Fibroblast of gingiva (primary cell): ENCODE data around the gene CDH26.

Experiments used
- DNase-seq: peaks from one replicate; pipeline ENCODE4 v3.0.0-alpha.2; 2011; ENCODE audit warnings: low read depth

The CDH26 gene

DNA sequence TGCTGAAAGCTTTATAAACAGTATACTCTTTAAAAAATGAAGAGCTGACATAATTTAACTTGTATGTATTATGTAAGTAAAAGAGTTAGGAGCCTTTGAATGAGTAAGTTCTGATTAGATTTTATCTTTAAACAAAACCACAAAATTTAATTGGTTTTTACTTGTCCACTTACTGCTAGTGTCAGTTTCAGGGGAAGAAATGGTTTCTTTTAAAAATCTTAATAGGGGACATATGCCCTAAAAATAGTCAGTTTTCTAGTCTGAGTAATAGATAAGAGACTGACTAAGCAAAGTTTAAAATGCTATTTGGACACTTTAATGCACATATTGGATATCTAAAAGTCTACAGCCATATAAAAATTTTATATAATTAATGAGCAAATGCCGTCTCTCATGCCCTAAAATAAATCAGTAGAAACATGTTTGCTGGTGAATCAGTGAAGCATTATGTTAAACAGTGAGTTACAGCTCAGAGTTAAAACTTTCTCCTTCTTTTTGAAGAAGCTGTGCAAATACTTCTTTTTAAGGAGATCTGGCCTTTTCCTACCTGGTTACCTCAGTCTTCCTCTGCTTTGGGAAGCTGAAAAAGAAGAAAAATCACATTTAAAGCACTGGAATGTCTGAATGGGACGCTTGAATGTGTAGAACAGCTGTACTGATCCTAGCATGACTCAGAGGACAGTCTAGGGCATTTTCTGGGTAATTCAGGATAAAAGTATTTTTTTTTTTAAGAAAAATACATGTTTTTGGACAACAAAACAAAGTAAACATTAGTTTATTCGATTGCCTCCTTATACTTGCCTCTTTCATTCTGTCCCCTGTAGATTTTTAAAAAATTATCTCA, 55.3 kb downstream of the CDH26 start:
- DNase-seq = no peak

DNA sequence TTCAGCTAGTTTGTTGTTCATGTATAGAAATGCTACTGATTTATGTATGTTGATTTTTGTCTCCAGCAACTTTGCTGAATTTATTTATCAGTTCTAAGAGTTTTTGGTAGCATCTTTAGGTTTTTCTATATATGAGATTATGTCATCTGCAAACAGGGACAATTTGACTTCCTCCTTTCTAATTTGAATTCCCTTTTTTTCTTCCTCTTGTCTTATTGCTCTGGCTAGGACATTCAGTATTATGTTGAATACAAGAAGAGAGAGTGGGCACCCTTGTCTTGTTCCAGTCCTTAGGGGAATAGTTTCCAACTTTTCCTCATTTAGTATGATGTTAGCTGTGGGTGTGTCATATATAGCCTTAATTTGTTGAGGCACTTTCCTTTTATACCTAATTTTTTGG, 58.2 kb downstream of the CDH26 start:
- no peak for DNase-seq

DNA sequence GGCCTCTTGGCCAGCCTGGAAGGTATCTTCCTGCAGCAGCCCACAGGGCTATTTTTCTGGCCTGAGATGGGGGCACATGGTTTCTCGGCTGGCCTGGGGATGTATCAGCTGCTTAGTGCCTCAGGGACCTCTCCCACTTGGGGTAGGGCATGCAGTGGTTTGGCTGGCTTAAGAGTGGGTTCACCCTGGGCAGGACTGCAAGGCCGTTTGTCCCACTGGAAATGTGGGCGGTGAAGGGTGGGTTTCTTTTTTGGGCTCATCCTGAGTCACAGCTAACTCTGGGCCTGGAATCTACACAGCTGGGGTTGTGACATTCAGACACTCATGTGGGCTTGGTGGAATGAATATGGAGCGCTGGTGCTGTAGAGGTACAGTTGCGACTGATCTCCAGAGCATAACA, 62.0 kb downstream of the CDH26 start:
- DNase-seq = no peak

DNA sequence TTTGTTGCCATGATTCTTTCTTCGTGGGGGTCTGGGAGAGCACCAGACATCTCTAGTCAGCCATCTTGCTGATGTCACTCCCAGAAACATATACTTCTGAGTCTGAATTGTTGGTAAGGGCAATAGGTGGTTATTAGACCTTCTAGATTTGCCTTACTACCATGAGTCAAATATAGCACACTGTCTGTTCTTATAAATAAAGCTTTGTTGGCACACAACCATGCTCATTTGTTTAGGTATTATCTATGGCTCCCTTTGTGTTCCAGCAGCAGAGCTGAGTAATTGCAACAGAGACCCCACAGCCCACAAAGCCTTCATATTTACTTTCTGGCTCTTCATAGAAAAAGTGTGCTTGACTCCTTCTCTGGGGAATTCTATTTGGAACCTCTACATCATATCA, 62.9 kb downstream of the CDH26 start:
- DNase-seq = no peak

DNA sequence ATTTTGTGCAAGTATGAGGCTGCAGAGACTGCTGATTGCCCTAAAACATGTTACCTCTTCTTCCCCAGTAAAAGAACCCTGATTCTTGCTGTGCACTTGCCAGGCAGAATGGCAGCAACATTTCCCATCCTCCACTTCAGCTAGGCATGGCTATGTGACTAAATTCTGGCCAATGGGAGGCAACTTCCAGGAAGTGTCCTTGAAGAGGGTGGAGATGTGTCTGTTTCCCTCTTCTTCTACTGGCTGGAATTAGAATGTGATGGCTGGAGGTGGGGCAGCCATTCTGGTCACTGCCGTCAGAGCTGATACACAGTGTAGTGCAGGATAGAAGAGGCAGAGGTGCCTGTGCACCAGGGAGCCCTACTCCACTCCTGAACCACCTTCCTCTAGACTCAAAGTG, 64.6 kb downstream of the CDH26 start:
- no peak for DNase-seq

DNA sequence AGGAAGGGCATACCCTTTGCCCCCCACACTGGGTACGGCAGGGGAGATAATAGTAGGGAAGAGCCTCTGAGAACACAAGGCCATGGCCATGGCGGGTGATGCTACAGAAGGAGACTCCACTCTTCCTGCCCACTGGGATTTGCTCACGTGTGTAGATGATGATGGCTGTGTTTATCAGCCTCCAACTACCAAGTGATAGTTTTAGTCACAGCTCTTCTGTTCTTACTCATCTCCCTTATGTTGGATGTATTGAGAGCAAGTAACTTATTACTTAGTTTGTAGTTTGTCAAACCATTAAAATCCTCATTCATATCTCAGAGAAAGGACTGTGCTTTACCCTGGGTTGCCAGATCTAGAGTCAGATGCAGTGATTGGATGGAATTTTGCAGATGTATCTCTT, 66.0 kb downstream of the CDH26 start:
- no peak for DNase-seq

DNA sequence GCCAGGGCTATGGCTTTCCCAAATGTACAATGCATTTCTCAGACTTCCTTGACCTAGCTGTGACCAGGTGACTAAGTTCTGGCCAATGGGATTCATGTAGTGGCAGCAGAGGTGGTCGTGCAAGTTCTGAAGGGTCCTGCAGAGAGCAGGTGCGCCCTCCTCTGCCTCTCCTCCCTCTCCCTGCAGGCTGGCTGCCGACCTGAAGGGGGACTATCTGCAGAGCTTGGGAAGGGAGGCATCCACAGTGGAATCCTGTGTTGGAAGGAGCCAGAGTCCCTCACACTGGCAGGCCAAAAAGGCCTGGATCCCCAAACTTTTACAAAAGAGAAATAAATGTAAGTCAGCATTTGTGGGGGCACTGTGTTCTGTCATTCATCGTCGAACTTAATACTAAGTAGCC, 66.6 kb downstream of the CDH26 start:
- DNase-seq = no peak

DNA sequence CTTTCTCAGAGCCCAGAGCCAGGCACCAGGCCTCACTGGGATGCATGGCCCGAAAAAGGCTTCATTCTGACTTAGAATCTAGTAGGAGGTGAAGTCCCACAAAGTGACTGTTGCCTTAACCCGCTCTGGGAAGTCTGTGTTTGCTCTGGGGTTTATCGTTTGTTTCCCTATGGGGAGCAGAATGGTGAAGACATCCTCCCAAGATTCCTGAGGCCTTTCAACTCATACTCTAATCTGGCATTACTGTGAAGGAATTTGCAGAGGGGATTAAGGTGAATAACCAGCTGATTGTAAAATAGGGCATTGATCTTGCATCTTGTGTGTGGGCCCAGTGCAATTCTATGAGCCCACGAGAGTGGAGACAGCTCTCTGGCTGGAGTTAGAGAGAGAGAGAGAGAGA, 67.8 kb downstream of the CDH26 start:
- no peak for DNase-seq

DNA sequence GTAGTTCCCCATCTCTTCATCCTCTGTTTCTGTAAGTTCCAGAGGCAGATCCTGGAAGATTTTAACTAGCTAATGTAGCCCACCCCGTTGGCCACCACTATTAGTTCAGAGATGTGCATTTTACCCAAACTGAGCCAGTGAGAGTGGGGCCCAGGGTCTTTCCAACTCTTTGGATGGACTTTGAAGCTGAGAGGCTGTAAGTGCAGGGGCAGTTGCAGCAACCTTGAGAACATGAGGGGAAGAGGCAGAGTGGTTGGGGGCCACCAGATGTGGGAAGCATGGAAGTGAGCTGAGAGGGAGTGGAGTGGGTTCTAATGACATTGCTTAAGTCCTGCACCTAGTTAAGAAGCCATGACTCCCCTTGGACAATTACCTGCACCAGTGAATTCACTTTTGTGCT, 72.2 kb downstream of the CDH26 start:
- no peak for DNase-seq

DNA sequence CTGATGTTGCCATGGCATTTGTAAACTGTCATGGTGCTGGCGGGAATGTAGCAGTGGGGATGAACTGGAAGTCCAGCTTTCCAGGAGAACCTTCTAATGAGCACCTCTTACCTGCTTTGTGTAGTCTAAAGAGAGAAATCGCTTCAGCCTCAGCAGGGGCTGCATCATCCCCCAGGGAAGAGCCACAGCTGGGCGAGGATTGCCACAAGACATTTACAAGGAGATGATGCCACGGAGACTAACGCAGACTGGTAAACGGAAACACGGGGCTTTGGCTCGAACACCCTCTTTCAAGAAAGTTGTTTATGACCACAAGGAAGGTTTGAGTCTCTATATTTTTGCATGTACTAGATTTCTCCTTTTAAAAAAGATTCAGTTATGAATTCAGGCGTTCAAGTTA, 72.9 kb downstream of the CDH26 start:
- no peak for DNase-seq

DNA sequence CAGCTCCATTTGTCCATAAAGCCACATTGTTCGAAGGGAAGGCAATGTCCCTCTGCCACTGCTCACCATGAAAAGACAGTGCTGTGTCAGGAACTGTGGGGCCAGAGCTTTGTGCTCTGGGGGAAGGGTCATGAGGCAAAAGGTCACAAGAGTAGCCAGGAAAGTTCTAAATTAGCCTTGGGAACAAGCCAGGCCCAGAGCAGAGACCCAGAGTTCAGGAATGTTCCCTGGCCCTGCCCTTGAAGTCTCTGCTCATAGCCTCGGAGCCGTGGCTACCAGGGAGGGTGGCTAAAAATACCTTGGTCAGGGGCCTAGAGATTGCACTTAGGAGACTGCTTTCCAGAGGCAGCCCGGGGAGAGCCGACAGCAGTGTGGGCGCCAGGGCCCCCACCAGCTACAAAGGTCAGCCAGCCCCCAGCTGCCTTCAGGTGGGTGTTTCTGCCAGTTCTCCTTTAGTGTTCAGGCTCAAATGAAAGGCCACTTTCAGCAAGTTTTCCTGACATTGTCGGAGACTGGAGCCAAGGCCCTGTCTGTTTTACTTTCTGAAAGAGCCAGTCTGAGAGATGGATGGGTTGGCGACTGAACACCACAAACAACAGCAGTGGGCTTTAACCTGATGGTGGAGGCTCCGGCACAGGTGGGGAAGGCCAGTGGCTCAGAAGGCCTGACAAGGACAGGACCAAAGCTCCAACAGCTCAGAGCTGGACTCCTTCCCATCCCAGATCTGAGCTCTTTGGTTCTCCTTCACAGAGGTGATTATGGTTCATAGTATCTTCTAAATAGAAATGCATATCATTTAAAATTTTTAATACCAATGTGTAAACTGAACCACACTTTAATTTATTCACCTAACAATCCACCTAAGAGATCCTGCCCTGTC, 76.2 kb downstream of the CDH26 start:
- DNase-seq = no peak

DNA sequence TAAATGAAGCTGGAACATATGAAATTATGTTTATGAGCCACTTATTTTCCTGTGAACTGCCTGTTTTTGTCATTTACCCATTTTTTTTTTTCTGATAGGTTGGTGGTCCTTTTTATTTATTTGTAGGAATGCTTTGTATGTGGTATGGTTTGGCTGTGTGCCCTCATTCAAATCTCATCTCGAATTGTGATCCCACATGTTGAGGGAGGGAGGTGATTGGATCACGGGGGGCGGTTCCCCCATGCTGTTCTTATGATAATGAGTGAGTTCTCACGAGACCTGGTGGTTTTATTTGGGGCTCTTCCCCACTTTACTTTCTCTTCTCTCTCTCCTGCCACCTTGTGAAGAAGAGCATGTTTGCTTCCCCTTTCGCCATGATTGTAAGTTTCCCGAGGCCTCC, 77.3 kb downstream of the CDH26 start:
- no peak for DNase-seq

DNA sequence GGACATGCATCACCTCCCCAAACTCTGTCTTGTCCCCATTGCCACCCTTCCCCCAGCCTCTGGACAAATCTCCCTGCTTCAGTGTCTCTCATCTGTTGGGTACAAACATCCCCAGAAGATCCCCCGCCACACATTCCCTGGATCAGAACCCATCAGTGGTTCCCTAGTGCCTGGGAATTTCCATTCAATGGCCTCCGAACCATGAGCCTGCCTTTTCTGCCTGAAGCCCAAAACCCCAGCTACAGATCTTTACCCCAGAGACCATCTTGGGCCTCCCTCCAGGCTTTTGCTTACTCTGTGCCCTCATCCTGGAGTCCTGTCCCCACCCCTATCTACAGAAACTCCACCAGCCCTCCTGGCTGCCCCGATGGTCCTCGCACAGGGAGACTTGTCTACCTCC, 78.1 kb downstream of the CDH26 start:
- no peak for DNase-seq

DNA sequence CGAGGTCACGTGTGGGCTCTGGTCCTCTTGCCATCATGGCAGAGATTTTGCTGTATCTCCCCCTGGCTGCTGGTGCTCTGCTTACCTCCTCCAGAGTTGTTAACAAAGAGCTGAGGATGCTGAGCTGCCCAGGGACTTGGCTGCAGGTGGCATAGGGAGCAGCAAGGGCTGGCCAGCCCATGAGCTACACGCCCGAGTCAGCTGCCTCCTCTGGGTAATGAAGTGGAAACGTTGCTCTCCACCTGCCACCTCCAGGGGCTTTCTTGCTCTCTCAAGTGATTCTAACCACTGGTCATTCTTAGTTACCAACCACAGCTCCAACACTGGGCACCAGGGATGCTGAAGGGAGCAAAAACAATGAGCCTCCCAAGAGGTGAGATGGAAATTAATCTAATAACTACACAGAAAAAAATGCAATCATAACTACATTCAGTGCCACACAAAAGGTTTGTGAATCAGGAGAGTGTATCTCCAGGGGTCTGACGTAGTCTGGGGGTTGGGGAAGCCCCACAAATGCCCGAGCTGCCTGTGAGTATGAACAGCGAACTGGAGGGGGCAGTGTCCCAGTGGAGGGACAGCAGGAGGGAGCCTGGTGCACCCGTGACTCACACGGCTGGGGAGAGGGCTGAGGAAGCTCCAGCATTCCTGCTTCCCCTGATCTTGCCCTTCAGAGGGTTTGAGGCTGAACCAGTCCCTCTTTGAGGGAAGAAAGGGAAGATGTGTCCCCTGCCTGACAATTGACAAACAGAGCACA, 78.7 kb downstream of the CDH26 start:
- DNase-seq = no peak

DNA sequence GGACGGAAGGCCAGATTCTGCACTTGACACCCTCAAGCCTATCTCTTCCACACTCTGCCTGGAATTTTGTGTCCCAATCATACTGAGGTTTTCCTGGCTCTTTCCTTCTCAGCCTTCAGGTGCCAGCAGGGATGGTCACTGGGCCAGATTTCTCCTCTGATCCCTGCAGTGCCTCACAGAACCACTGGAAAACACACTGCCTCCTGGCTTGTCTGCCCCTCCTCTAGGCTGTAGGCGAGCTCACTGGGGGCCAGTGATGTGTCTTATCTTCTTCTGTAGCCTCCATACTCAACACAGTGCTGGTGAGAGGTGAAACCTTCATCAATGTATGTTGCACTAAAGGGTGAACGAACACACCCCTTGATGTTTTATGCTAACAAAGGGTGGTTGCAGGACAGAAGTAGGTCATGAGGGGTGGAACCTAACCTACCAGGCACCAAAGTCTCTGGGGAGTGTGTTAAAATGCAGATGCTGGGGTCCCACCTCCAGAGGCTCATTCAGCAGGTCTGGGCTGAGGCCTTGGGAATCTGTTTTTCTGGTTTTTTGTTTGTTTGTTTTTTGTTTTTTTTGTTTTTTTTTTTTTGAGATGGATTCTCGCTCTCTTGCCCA, 80.3 kb downstream of the CDH26 start:
- DNase-seq = no peak

DNA sequence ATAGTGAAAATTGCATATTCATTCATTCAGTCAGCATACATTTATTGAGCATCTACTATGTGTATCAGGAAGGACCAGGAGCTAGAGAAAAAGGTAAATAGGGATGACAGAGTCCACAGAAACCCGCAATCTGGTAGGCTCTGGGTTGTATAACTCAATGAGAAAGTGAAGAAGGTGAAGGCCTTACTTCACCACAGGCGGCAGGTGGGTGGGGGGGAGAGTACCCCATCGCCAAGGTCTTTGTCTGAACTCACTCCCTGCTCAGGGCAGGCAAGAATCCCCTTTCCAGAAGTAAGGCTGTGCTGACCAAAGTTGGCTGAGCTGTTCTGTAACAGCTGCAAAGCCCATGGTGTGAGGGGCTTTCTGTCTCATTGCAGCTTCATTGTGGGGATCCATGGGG, 81.3 kb downstream of the CDH26 start:
- DNase-seq = no peak

DNA sequence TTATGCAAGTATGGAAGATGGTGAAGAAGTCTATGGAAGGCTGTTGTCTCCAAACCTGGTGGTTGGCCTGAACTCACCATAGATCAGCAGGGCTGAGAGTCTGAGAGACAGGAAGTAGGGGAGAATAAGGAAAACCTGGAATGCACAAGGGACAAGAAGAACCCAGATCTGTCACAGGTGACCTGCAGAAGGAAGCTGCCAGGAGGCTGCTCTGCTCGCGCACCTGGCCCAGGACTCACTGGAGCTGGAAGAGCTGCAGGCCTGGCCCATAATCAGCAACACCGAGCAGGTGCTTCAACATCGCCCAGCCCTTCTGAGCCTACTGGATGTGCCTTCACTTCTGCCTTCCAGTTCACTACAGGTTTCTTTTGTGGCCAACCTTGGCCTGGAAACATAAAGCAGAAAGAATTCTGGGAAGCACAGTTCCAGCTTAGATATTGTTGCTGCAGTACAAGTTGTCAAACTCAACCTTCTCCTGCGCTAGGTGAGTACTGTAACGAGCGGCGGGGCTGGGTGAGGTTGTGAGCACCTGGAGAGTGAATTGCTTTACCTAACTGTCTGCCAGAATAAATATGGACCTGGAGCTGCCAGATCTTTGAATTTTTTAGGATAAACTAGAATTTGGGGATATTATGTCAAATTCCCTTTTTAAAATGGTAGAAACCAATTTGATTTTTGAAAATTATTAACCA, 82.4 kb downstream of the CDH26 start:
- no peak for DNase-seq

DNA sequence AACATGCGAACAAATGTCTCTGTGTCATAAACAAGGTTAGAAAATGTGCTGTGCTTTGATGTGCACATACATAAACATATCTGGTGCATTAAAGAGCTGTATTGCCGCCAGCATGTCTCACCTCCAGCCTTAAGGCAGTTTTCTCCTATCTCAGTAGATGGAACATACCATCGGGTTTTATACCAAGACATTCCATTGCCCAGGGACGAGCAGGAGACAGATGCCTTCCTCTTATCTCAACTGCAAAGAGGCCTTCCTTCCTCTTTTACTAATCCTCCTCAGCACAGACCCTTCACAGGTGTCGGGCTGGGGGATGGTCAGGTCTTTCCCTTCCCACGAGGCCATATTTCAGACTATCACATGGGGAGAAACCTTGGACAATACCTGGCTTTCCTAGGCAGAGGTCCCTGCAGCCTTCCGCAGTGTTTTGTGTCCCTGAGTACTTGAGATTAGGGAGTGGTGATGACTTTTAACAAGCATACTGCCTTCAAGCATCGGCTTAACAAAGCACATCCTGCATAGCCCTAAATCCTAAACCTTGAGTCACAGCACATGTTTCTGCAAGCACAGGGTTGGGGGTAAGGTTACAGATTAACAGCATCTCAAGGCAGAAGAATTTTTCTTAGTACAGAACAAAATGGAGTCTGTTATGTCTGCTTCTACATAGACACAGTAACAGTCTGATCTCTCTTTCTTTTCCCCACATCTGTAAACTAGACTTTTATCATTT, 83.4 kb downstream of the CDH26 start:
- peak; percentile 54 for DNase-seq

DNA sequence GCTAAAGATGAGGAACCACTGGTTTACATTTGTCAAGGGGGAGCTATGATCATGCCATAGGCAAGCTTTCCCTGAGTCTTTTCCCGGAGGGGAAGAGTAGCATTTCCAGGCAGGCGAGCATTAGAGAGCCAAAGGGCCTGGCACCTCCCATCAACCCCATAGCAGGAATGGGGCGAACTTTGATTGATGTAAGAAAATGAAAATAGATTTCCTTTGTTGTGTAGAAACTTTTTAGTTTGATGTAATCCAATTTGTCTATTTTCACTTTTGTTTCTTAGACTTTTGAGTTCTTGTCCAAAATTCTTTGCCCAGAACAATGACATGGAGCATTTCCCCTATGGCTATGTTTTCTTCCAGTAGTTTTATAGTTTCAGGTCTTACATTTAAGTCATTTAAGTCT, 85.2 kb downstream of the CDH26 start:
- no peak for DNase-seq

DNA sequence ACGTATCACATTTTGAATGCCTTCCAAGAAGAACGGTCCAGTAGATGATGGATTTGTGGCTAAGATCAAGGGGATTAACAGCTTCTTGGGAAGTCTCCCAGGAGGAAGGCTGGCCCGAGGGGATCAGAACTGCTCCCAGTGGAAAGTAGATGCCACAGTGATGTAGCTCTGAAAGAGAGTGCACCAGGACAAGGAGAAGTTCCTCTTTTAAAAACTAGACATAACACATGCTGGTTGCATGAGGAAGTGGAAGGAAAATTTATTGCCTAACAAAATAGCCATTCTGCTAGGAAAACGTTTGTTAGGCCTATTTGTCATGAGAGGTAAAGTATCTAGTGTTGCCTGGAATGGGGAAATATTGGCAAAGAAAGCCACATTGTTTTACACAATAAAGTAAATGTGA, 87.8 kb downstream of the CDH26 start:
- peak; percentile 14 for DNase-seq

DNA sequence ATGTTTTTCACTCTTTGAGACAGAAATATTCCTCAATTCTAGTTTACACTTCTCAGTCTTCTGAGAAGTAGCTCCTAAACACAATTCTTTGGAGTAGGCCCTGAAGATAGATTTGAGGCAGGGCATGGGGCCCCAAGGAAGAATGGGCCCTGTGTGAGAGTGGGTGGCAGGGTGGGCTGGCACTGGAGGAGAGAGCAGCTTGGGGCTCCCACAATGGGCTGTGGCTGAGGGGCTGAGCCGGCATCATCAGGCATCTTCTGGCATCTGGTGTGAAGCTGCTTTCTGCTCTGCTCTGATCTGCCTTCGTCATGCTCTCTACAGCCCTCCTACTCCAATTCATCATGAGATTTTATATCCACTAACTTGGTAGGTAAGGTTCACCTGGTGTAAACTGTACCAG, 88.2 kb downstream of the CDH26 start:
- no peak for DNase-seq
